GM19324 (cell line): ENCODE measurements around the gene PORCN.

ENCODE experiments used
- ATAC-seq: cut with Tn5 transposase; IDR thresholded peaks from one replicate; pipeline ENCODE4 v1.9.1; 2021; ENCODE audit warnings: mild to moderate bottlenecking, moderate library complexity; ENCODE audit not compliant: unreplicated experiment, low FRiP score

Gene PORCN

GRCh38 chrX:48508400-48509244, at the start of gene PORCN:
Gene PORCN, plus strand, starts transcription at chrX:48508992. Its CDS starts 829 bp downstream, at chrX:48509821.
- ATAC-seq: peak; percentile 66

GRCh38 chrX:48459483-48459882, 49.3 kb upstream of the PORCN start:
- no peak for ATAC-seq

GRCh38 chrX:48460031-48460430, 48.8 kb upstream of the PORCN start:
- no peak for ATAC-seq

GRCh38 chrX:48460606-48461005, 48.2 kb upstream of the PORCN start:
- no peak for ATAC-seq

- no peak for ATAC-seq
Measured at GRCh38 chrX:48461830-48462229, 47.0 kb upstream of the PORCN start.

- no peak for ATAC-seq
Measured at GRCh38 chrX:48465336-48465933, 43.4 kb upstream of the PORCN start.

GRCh38 chrX:48466696-48467095, 42.1 kb upstream of the PORCN start:
- ATAC-seq: no peak

GRCh38 chrX:48467281-48467761, 41.5 kb upstream of the PORCN start:
- ATAC-seq: no peak

GRCh38 chrX:48468247-48468671, 40.5 kb upstream of the PORCN start:
- ATAC-seq: no peak

GRCh38 chrX:48468693-48469691, 39.8 kb upstream of the PORCN start:
- no peak for ATAC-seq

GRCh38 chrX:48470110-48470832, 38.5 kb upstream of the PORCN start, which contains the start of gene SLC38A5:
Gene SLC38A5, minus strand, starts transcription at chrX:48470260. Its CDS starts 2,336 bp downstream, at chrX:48467924.
- ATAC-seq: no peak

GRCh38 chrX:48470833-48471118, 38.0 kb upstream of the PORCN start:
- no peak for ATAC-seq

GRCh38 chrX:48471504-48471903, 37.3 kb upstream of the PORCN start:
- no peak for ATAC-seq

- no peak for ATAC-seq
Measured at GRCh38 chrX:48472225-48472624, 36.6 kb upstream of the PORCN start.

- ATAC-seq: no peak
Measured at GRCh38 chrX:48472851-48473703, 35.7 kb upstream of the PORCN start.

- no peak for ATAC-seq
Measured at GRCh38 chrX:48473704-48473990, 35.1 kb upstream of the PORCN start.

GRCh38 chrX:48474127-48474526, 34.7 kb upstream of the PORCN start:
- ATAC-seq: no peak

GRCh38 chrX:48474581-48474980, 34.2 kb upstream of the PORCN start:
- no peak for ATAC-seq

GRCh38 chrX:48475296-48475695, 33.5 kb upstream of the PORCN start:
- ATAC-seq: no peak
